HepG2 (cell line): ENCODE results near the gene KCND2. TPM values are rescaled to one million over a fixed set of nuclear protein-coding genes. Genes with fewer than 3 reads are reported as not detected.

Experiments
- ATAC-seq: fragments of 200-7000 bp; cut with Tn5 transposase; 3 replicates; pipeline ENCODE4 v1.9.1; 2020; ENCODE audit warnings: mild to moderate bottlenecking, moderate library complexity
- BruUV-seq: library from RNA; stranded (reverse); fragments of 400-500 nt; replicated peaks from 2 replicates; lab custom pipeline; 2021; lab: Mats Ljungman, UMichigan
- CTCF ChIA-PET: fragments of 300-600 bp; formaldehyde crosslinking; extraction: SDS; loops from one replicate; lab custom pipeline; 2021; ENCODE audit warnings: low total read pairs, inconsistent platforms, low intra/inter-chr PET ratio; lab: Yijun Ruan, JAX
- POLR2A ChIA-PET: fragments of 350-600 bp; sonication (Branson Sonifier 250); formaldehyde crosslinking; loops from one replicate; lab custom pipeline; 2020; ENCODE audit warnings: antibody characterized with exemption, inconsistent platforms; lab: Yijun Ruan, JAX
- DNase-seq: peaks from one replicate; pipeline ENCODE4 v3.0.0-alpha.2; 2015; ENCODE audit warnings: low spot score
- FAIRE-seq: peaks from 3 replicates; lab custom pipeline; 2011; peaks lifted over from hg19 to GRCh38; lab: Jason Lieb, UNC
- H2AFZ ChIP-seq: one replicate; pipeline ENCODE4 v1.6.1; 2011; ENCODE audit warnings: low read length, inconsistent platforms
- H3K27ac ChIP-seq: fragments of 300-600 bp; 3 replicates; pipeline ENCODE4 v1.8.0; 2011; ENCODE audit warnings: mixed run types, mild to moderate bottlenecking, mixed read lengths, low read length, inconsistent platforms; ENCODE audit not compliant: insufficient read depth; ENCODE audit errors: extremely low read length
- H3K27me3 ChIP-seq, 2 experiments: fragments of 200-600 bp in 1 of 2; 2 replicates in 1 of 2; 3 replicates in 1 of 2; pipeline versions ENCODE4 v1.6.0 to v1.8.0; 2011; ENCODE audit warnings: low read length in 2 of 2, mild to moderate bottlenecking in 2 of 2, moderate library complexity in 2 of 2, inconsistent platforms in 1 of 2; ENCODE audit not compliant: insufficient read depth in 2 of 2, control insufficient read depth in 1 of 2
- H3K36me3 ChIP-seq, 2 experiments: fragments of 200-600 bp in 1 of 2; replicated peaks in 1 of 2; 2 replicates in 1 of 2; 3 replicates in 1 of 2; pipeline versions ENCODE4 v1.5.1 to v1.8.0; 2011; ENCODE audit warnings: low read length in 2 of 2, inconsistent platforms in 1 of 2; ENCODE audit not compliant: insufficient read depth in 2 of 2, control insufficient read depth in 1 of 2
- H3K4me1 ChIP-seq: 2 replicates; pipeline ENCODE4 v1.5.1; 2012; ENCODE audit warnings: low read length, inconsistent platforms; ENCODE audit not compliant: insufficient read depth
- H3K4me2 ChIP-seq: 2 replicates; pipeline ENCODE4 v1.6.0; 2011; ENCODE audit warnings: low read depth, low read length, inconsistent platforms
- H3K4me3 ChIP-seq, 3 experiments: fragments of 200-600 bp in 1 of 3; sonication (generic), shearing (Covaris generic) in 1 of 3; replicated peaks in 1 of 3; 2 replicates each; pipeline ENCODE4 v1.5.1; 2011 to 2016; ENCODE audit warnings: low read length in 3 of 3, inconsistent platforms in 2 of 3, low read depth in 2 of 3, mild to moderate bottlenecking in 2 of 3, control low read depth in 1 of 3, mixed read lengths in 1 of 3; ENCODE audit not compliant: insufficient read depth in 1 of 3
- H3K79me2 ChIP-seq: one replicate; pipeline ENCODE4 v1.6.1; 2011; ENCODE audit warnings: low read length, inconsistent platforms; ENCODE audit not compliant: insufficient read depth
- H3K9ac ChIP-seq: 2 replicates; pipeline ENCODE4 v1.6.0; 2011; ENCODE audit warnings: mild to moderate bottlenecking, low read depth, low read length, inconsistent platforms; ENCODE audit not compliant: insufficient read depth
- H3K9me3 ChIP-seq: 2 replicates; pipeline ENCODE4 v1.5.1; 2012; ENCODE audit warnings: mild to moderate bottlenecking, low read length
- H4K20me1 ChIP-seq: 2 replicates; pipeline ENCODE4 v1.6.0; 2011; ENCODE audit warnings: inconsistent platforms, mild to moderate bottlenecking, low read length, moderate library complexity; ENCODE audit not compliant: insufficient read depth
- ATF7-NPFF ChIP-seq: sonication (generic); formaldehyde crosslinking; IDR thresholded peaks from 2 replicates; pipeline ENCODE4 v1.8.1; 2023; ENCODE audit warnings: mild to moderate bottlenecking, low read depth, missing genetic modification reagents, moderate library complexity
- MED13 ChIP-seq: sonication (generic); formaldehyde crosslinking; IDR thresholded peaks from 2 replicates; pipeline ENCODE4 v1.5.0; 2020; ENCODE audit warnings: missing genetic modification reagents
- NFATC3 ChIP-seq: sonication (generic); formaldehyde crosslinking; IDR thresholded peaks from 2 replicates; pipeline ENCODE4 v1.5.1; 2020; ENCODE audit warnings: mild to moderate bottlenecking, missing genetic modification reagents
- PCBP2 ChIP-seq: fragments of 200-400 bp; formaldehyde crosslinking; optimal IDR thresholded peaks from 2 replicates; pipeline ENCODE3; 2018; ENCODE audit warnings: low read length, low read depth; ENCODE audit not compliant: poor library complexity, severe bottlenecking
- PPARG ChIP-seq: conservative IDR thresholded peaks from 2 replicates; pipeline ENCODE4 v1.6.1; 2016; ENCODE audit warnings: missing biosample characterization, missing genetic modification reagents
- PRDM4 ChIP-seq: sonication (generic); formaldehyde crosslinking; IDR thresholded peaks from 2 replicates; pipeline ENCODE4 v1.9.0; 2021; ENCODE audit warnings: missing genetic modification reagents, borderline replicate concordance
- RFX3 ChIP-seq: IDR thresholded peaks from 2 replicates; pipeline ENCODE4 v1.6.1; 2016; ENCODE audit warnings: missing biosample characterization, missing genetic modification reagents
- SOX5 ChIP-seq: IDR thresholded peaks from 2 replicates; pipeline ENCODE4 v1.6.1; 2016; ENCODE audit warnings: borderline replicate concordance
- U2AF1 ChIP-seq: fragments of 200-400 bp; formaldehyde crosslinking; optimal IDR thresholded peaks from 2 replicates; pipeline ENCODE3; 2017; ENCODE audit warnings: mild to moderate bottlenecking, low read depth, low read length
- ZFP91 ChIP-seq: sonication (generic); formaldehyde crosslinking; IDR thresholded peaks from 2 replicates; pipeline ENCODE4 v1.9.0; 2022; ENCODE audit warnings: missing genetic modification reagents, mild to moderate bottlenecking, borderline replicate concordance
- ZNF33B ChIP-seq: sonication (generic); formaldehyde crosslinking; IDR thresholded peaks from 2 replicates; pipeline ENCODE4 v1.5.1; 2020; ENCODE audit warnings: mild to moderate bottlenecking, missing genetic modification reagents
- ZNF354B ChIP-seq: sonication (generic); formaldehyde crosslinking; IDR thresholded peaks from 2 replicates; pipeline ENCODE4 v1.8.0; 2022; ENCODE audit warnings: mild to moderate bottlenecking, missing genetic modification reagents
- ZNF460 ChIP-seq: sonication (generic); formaldehyde crosslinking; IDR thresholded peaks from 2 replicates; pipeline ENCODE4 v1.5.1; 2020; ENCODE audit warnings: missing genetic modification reagents, mild to moderate bottlenecking, borderline replicate concordance
- ZNF503 ChIP-seq: sonication (generic); formaldehyde crosslinking; IDR thresholded peaks from 2 replicates; pipeline ENCODE4 v1.4.0; 2020; ENCODE audit warnings: missing genetic modification reagents
- ZNF746 ChIP-seq: sonication (generic); formaldehyde crosslinking; IDR thresholded peaks from 2 replicates; pipeline ENCODE4 v1.8.0; 2022; ENCODE audit warnings: mild to moderate bottlenecking, missing genetic modification reagents
- ZNF781 ChIP-seq: sonication (generic); formaldehyde crosslinking; IDR thresholded peaks from 2 replicates; pipeline ENCODE4 v1.5.1; 2020; ENCODE audit warnings: borderline replicate concordance, mild to moderate bottlenecking, missing genetic modification reagents; ENCODE audit errors: not compliant biosample characterization
- ZNF83 ChIP-seq: sonication (generic); formaldehyde crosslinking; IDR thresholded peaks from 2 replicates; pipeline ENCODE4 v1.4.0; 2020; ENCODE audit warnings: missing genetic modification reagents, mild to moderate bottlenecking, borderline replicate concordance
- WGBS: methylation state at CpG from one replicate; pipeline ENCODE4 v1.1.6; 2017; ENCODE audit warnings: low lambda C conversion rate; 5-methylcytosine and 5-hydroxymethylcytosine counted together
- in situ Hi-C: cut with HindIII; loops from 2 replicates; pipeline ENCODE4 v1.10.0; 2017; ENCODE audit warnings: low pct_unique_long_range_greater_than_20kb; ENCODE audit not compliant: extremely low pct_ligation_motif_present
- intact Hi-C: fragments of 100-400 bp; cut with micrococcal nuclease; formaldehyde crosslinking; loops from one replicate; pipeline ENCODE4 v1.10.0; 2022; ENCODE audit not compliant: unreplicated experiment
- polyA plus RNA-seq, 8 experiments: library from polyadenylated mRNA; depleted of rRNA in 3 of 8; stranded (reverse) in 7 of 8; unstranded in 1 of 8; fragments of >200 nt; fragmentation: Illumina TruSeq in 4 of 8; extraction: Trizol in 4 of 8; gene quantifications; 2 replicates each; pipeline versions ENCODE4 v1.2.1 to v1.2.3, GENCODE V29; 2011 to 2016; ENCODE audit warnings: low read depth in 4 of 8, missing spikeins in 1 of 8, mixed read lengths in 1 of 8; ENCODE audit not compliant: insufficient read depth in 1 of 8
- total RNA-seq, 5 experiments: library from RNA; depleted of rRNA; stranded (reverse); fragments of >200 nt; fragmentation: Illumina TruSeq; extraction: Trizol; gene quantifications; 2 replicates each; pipeline ENCODE4 v1.2.3, GENCODE V29; 2016; ENCODE audit warnings: low read depth in 1 of 5

KCND2 gene
- total and polyA plus RNA-seq, 2 of the 13 experiments (the other 11 are each of a cell fraction or from before 2014, with no cell fraction given) = not detected

GRCh38 chr7:120412139-120413050, 139.4 kb downstream of the KCND2 start:
- CTCF ChIA-PET = no interaction called here
- no peaks in the 10 kb centered on the region for H4K20me1 ChIP-seq
- POLR2A ChIA-PET = no interaction called here
- 1% methylated on average over 2 of the region's 2 CpGs for WGBS
- BruUV-seq = no TSS peak
- intact Hi-C loops = no loop called here
- in situ Hi-C loops = no loop called here
- DNase-seq (no peak), ATAC-seq (no peak), FAIRE-seq (no peak)
- H3K4me2 ChIP-seq = no peak overlapping the region
- H3K79me2 ChIP-seq = no peaks in the 10 kb centered on the region
- no peak overlapping the region for H3K9ac ChIP-seq
- H3K4me3 ChIP-seq = no peak overlapping the region
- H3K27me3 ChIP-seq = no peaks in the 10 kb centered on the region
- H3K27ac ChIP-seq = no peak overlapping the region
- no peaks in the 10 kb centered on the region for H3K4me1 ChIP-seq
- H3K36me3 ChIP-seq = no peaks in the 10 kb centered on the region
- no peak overlapping the region for H2AFZ ChIP-seq
- H3K9me3 ChIP-seq = no peaks in the 10 kb centered on the region
- TF ChIP-seq ZNF33B (CRISPR knock-in tag) (no peak), NFATC3 (CRISPR knock-in tag) (no peak), ZNF354B (CRISPR knock-in tag) (no peak), ZNF83 (CRISPR knock-in tag) (no peak), ATF7-NPFF (no peak), SOX5 (CRISPR knock-in tag) (no peak), ZNF746 (CRISPR knock-in tag) (no peak), ZFP91 (CRISPR knock-in tag) (no peak), MED13 (CRISPR knock-in tag) (no peak), ZNF460 (CRISPR knock-in tag) (no peak), PCBP2 (no peak), RFX3 (CRISPR knock-in tag) (no peak), PRDM4 (CRISPR knock-in tag) (no peak), PPARG (CRISPR knock-in tag) (no peak), U2AF1 (no peak), ZNF781 (CRISPR knock-in tag) (no peak), ZNF503 (CRISPR knock-in tag) (no peak)
